Right lobe of liver (tissue), 6 donors: Measurements from ENCODE around the gene FKBP15. TPM values are rescaled to one million over a fixed set of nuclear protein-coding genes. Genes with fewer than 3 reads are reported as not detected.
"Not testable (repeated sequence)": the region's sequence is repeated elsewhere in the genome, so short reads cannot be mapped to it uniquely, and the experiment has no call there.

Experiments
- ATAC-seq, 4 donors: fragments of 200-7000 bp; cut with Tn5 transposase; one replicate each; pipeline ENCODE4 v1.9.1; 2020; ENCODE audit warnings: mild to moderate bottlenecking in 4 of 4, moderate library complexity in 4 of 4
- DNase-seq, 3 donors: peaks; one replicate each; pipeline ENCODE4 v3.0.0-alpha.2; 2020
- H3K27ac ChIP-seq, 3 donors: fragments of 200-600 bp; one replicate each; pipeline ENCODE4 v1.8.0; 2022
- H3K27me3 ChIP-seq, 2 donors: fragments of 200-600 bp; one replicate each; pipeline ENCODE4 v1.8.0; 2022
- H3K36me3 ChIP-seq, 4 donors: fragments of 200-600 bp; sonication (generic) in 1 of 4; one replicate each; pipeline versions ENCODE4 v1.5.1 to v1.8.0; 2017 to 2022; ENCODE audit warnings: control low read depth in 1 of 4
- H3K4me1 ChIP-seq, 4 donors: fragments of 200-600 bp; sonication (generic) in 1 of 4; one replicate each; pipeline versions ENCODE4 v1.5.1 to v1.8.0; 2017 to 2022; ENCODE audit warnings: control low read depth in 1 of 4
- H3K4me3 ChIP-seq, 3 donors: fragments of 200-600 bp; one replicate each; pipeline ENCODE4 v1.8.0; 2022
- H3K9me3 ChIP-seq, 4 donors: fragments of 200-600 bp; sonication (generic) in 1 of 4; one replicate each; pipeline versions ENCODE4 v1.5.1 to v1.8.0; 2017 to 2022; ENCODE audit warnings: control low read depth in 1 of 4
- POLR2A ChIP-seq: fragments of 450-650 bp; IDR thresholded peaks from one replicate; pipeline ENCODE4 v1.6.1; 2017; ENCODE audit warnings: antibody characterized with exemption, mild to moderate bottlenecking
- WGBS: methylation state at CpG from one replicate; pipeline ENCODE4 v1.1.6; 2018; ENCODE audit warnings: low coverage, low lambda C conversion rate; ENCODE audit not compliant: insufficient coverage; ENCODE audit errors: missing lambda C conversion rate; 5-methylcytosine and 5-hydroxymethylcytosine counted together
- intact Hi-C, 2 donors: fragments of 100-400 bp; cut with DNase I; formaldehyde crosslinking; loops; one replicate each; pipeline versions ENCODE4 v1.11.2 to v1.14.1; 2022
- total RNA-seq, 6 experiments: library from RNA; depleted of rRNA in 2 of 6; stranded (reverse); fragments of >200 nt in 2 of 6; fragmentation: NEBNext Ultra II Directional in 3 of 6; extraction: Animal tissue kit (Norgen Biotek cat#: 25700) in 3 of 6; gene quantifications; one replicate each; pipeline versions ENCODE4 v1.1.0 to v1.2.4, GENCODE V29; 2016 to 2023
- TF ChIP-seq, protein P1 (sequence below), 4 donors: fragments of 200-600 bp in 3 of 4; fragments of 450-650 bp in 1 of 4; IDR thresholded peaks; one replicate each; pipeline versions ENCODE4 v1.5.1 to v1.8.0; 2016 to 2022; ENCODE audit warnings: antibody characterized with exemption in 4 of 4, mild to moderate bottlenecking in 2 of 4
- donor health status: DM: no; HTN: yes; CAD: no.
- donor health status: DM: no; HTN: no; CAD: no.
- donor health status: DM: no; HTN: no; CAD: no.
- donor health status: DM: no; HTN: yes; CAD: no.
- donor health status: DM: no; HTN: yes; CAD: no.

Gene FKBP15
- total RNA-seq, 6 experiments from 2014 or later = 11.1 to 17.2 (median 12.8) TPM

DNA sequence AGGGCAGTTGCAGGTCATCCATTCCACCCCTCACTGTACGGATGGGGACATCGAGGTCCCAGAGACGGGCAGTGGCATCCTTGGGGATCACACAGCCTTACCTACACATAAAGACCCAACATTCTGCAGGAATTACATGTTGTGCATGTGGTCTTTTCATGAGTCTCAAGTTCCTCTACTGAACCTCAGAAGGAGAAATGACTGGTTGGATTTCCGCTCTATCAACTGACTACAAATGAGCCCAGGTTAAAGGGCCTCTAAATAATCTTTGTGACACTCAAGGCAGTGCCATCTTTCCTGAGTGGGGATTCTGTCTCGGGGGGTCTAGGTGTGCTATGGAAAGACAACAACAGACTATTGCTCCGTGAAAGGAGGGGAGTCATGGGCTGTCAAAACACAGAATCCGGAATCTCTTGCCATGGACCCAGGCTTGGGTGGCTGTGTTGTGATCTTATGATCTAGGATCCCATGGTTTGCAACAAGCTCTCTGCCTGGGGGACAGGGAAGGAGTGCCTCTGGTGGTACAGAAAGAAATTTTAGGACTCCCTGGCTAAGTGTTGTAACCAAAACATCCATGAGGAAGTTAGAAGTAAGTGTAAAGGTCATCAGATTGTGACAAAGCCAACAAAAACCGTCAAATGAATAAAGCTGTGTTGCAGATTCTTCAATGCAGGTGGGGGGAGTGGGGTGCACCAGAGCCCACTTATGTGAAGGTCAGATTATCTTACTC is 72.1 kb downstream of the FKBP15 start:
- Histone ChIP-seq H3K36me3 (no peaks in the 10 kb centered on the region), H3K4me1 (peaks cover 0 to 35% (median 9%) of the 10 kb centered on the region in 4 donors), H3K4me3 (no peak overlapping the region), H3K9me3 (no peaks in the 10 kb centered on the region), H3K27me3 (no peaks in the 10 kb centered on the region), H3K27ac (no peak overlapping the region)
- intact Hi-C loops = no loop called here
- no peak for ATAC-seq
- 70% methylated on average over 5 of the region's 8 CpGs for WGBS
- TF ChIP-seq, protein P1, sequence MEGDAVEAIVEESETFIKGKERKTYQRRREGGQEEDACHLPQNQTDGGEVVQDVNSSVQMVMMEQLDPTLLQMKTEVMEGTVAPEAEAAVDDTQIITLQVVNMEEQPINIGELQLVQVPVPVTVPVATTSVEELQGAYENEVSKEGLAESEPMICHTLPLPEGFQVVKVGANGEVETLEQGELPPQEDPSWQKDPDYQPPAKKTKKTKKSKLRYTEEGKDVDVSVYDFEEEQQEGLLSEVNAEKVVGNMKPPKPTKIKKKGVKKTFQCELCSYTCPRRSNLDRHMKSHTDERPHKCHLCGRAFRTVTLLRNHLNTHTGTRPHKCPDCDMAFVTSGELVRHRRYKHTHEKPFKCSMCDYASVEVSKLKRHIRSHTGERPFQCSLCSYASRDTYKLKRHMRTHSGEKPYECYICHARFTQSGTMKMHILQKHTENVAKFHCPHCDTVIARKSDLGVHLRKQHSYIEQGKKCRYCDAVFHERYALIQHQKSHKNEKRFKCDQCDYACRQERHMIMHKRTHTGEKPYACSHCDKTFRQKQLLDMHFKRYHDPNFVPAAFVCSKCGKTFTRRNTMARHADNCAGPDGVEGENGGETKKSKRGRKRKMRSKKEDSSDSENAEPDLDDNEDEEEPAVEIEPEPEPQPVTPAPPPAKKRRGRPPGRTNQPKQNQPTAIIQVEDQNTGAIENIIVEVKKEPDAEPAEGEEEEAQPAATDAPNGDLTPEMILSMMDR (IDR thresholded peaks at IDR 0.05) = peak in 1 of 4 donors; percentile 14
- no peak for TF ChIP-seq POLR2A
- no peak for DNase-seq

- peaks cover 0 to 35% (median 9%) of the 10 kb centered on the region in 4 donors for H3K4me1 ChIP-seq
- no peak for DNase-seq
- no peak overlapping the region for H3K27ac ChIP-seq
- no peaks in the 10 kb centered on the region for H3K27me3 ChIP-seq
- no peak for ATAC-seq
- TF ChIP-seq, protein P1 (IDR thresholded peaks at IDR 0.05) = no peak
- no peak for TF ChIP-seq POLR2A
- WGBS = 82% methylated on average over 6 of the region's 6 CpGs
- no peaks in the 10 kb centered on the region for H3K36me3 ChIP-seq
- intact Hi-C loops = no loop called here
- H3K9me3 ChIP-seq = no peaks in the 10 kb centered on the region
- H3K4me3 ChIP-seq = no peak overlapping the region
Measured at GRCh38 chr9:113148372-113148705, 72.7 kb downstream of the FKBP15 start.

GRCh38 chr9:113143432-113144227 is 77.4 kb downstream of the FKBP15 start:
- TF ChIP-seq POLR2A = no peak
- TF ChIP-seq, protein P1 (IDR thresholded peaks at IDR 0.05) = no peak
- H3K4me3 ChIP-seq = no peak overlapping the region
- H3K27me3 ChIP-seq = no peaks in the 10 kb centered on the region
- H3K9me3 ChIP-seq = no peaks in the 10 kb centered on the region
- intact Hi-C loops = no loop called here
- H3K36me3 ChIP-seq = no peaks in the 10 kb centered on the region
- DNase-seq (no peak), ATAC-seq (no peak)
- 82% methylated on average over 3 of the region's 5 CpGs for WGBS
- H3K27ac ChIP-seq = no peak overlapping the region
- H3K4me1 ChIP-seq = peaks cover 0 to 10% (median 4%) of the 10 kb centered on the region in 4 donors

DNA sequence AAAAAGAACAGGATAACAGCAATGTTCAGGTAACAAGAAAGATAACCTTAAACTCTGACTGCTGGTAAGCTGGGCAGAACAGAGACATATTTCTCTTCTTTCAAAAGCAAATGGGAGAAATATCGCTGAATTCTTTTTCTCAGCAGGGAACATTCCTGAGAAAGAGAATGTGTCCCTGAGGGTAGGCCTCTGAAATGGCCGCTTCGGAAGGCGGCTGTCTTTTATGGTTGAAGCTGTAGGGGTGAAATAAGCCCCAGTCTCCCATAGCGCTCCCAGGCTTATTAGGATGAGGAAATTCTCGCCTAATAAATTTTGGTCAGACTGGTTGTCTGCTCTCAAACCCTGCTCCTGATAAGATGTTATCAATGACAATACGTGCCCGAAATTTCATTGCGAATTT is 80.2 kb downstream of the FKBP15 start:
- H3K27ac ChIP-seq, H3K36me3 ChIP-seq, ATAC-seq, DNase-seq, H3K27me3 ChIP-seq, intact Hi-C loops, H3K4me3 ChIP-seq, H3K4me1 ChIP-seq, H3K9me3 ChIP-seq: not testable (repeated sequence)
- 86% methylated on average over 7 of the region's 9 CpGs for WGBS

GRCh38 chr9:113139953-113140352 is 81.1 kb downstream of the FKBP15 start:
- no peaks in the 10 kb centered on the region for H3K36me3 ChIP-seq
- no peak for TF ChIP-seq POLR2A
- TF ChIP-seq, protein P1 (IDR thresholded peaks at IDR 0.05) = no peak
- H3K4me3 ChIP-seq = no peak overlapping the region
- peaks cover 0 to 5% (median 2%) of the 10 kb centered on the region in 4 donors for H3K4me1 ChIP-seq
- DNase-seq (no peak), ATAC-seq (no peak)
- intact Hi-C loops = no loop called here
- no peaks in the 10 kb centered on the region for H3K9me3 ChIP-seq
- no peaks in the 10 kb centered on the region for H3K27me3 ChIP-seq
- H3K27ac ChIP-seq = no peak overlapping the region
- WGBS = 76% methylated on average over 5 of the region's 5 CpGs
